H1 (cell line): ENCODE results near the gene DCXR. TPM values are rescaled to one million over a fixed set of nuclear protein-coding genes. Genes with fewer than 3 reads are reported as not detected.

ENCODE experiments used
- CTCF ChIA-PET: fragments of 300-600 bp; sonication (Branson Sonifier 250); formaldehyde crosslinking; loops from one replicate; lab custom pipeline; 2021; ENCODE audit not compliant: partially characterized antibody; lab: Charles Lee
- POLR2A ChIA-PET: fragments of 300-600 bp; sonication (Branson Sonifier 250); formaldehyde crosslinking; loops from one replicate; lab custom pipeline; 2021; ENCODE audit warnings: inconsistent platforms; ENCODE audit not compliant: partially characterized antibody; lab: Charles Lee
- DNase-seq, 2 experiments: peaks; one replicate each; pipeline versions ENCODE4 v3.0.0 to v3.0.0-alpha.2; 2010 to 2022; ENCODE audit warnings: low spot score in 2 of 2, low read depth in 1 of 2, mixed read lengths in 1 of 2
- FAIRE-seq: peaks from 2 replicates; lab custom pipeline; 2011; peaks lifted over from hg19 to GRCh38; lab: Jason Lieb, UNC
- H2AFZ ChIP-seq: 2 replicates; pipeline ENCODE4 v1.8.1; 2012; ENCODE audit warnings: low read length, inconsistent platforms
- H2AK5ac ChIP-seq: 2 replicates; pipeline ENCODE4 v1.6.1; 2013; ENCODE audit warnings: low read depth, low read length
- H2BK120ac ChIP-seq: replicated peaks from 2 replicates; pipeline ENCODE3; 2013; ENCODE audit warnings: low read depth, low read length, inconsistent platforms
- H2BK12ac ChIP-seq: 2 replicates; pipeline ENCODE4 v1.6.1; 2013; ENCODE audit warnings: low read depth, low read length
- H2BK15ac ChIP-seq: 2 replicates; pipeline ENCODE4 v1.6.1; 2013; ENCODE audit warnings: low read length
- H2BK20ac ChIP-seq: 2 replicates; pipeline ENCODE4 v1.6.1; 2013; ENCODE audit warnings: low read length
- H2BK5ac ChIP-seq: 2 replicates; pipeline ENCODE4 v1.6.1; 2013; ENCODE audit warnings: low read depth, low read length
- H3K14ac ChIP-seq: 2 replicates; pipeline ENCODE4 v1.6.1; 2013; ENCODE audit warnings: inconsistent platforms; ENCODE audit not compliant: insufficient read length
- H3K18ac ChIP-seq: 2 replicates; pipeline ENCODE4 v1.6.1; 2013; ENCODE audit warnings: low read length; ENCODE audit errors: extremely low read depth
- H3K23ac ChIP-seq: 2 replicates; pipeline ENCODE4 v1.6.1; 2013; ENCODE audit warnings: inconsistent platforms; ENCODE audit not compliant: insufficient read length
- H3K23me2 ChIP-seq: 2 replicates; pipeline ENCODE4 v1.6.1; 2013; ENCODE audit warnings: low read depth, low read length
- H3K27ac ChIP-seq: 2 replicates; pipeline ENCODE4 v1.6.1; 2011; ENCODE audit warnings: low read depth, low read length, inconsistent platforms
- H3K27me3 ChIP-seq, 4 experiments: replicated peaks in 1 of 4; 1 replicate in 1 of 4; 2 replicates in 3 of 4; pipeline versions ENCODE4 v1.6.1 to v1.8.1; 2011 to 2013; ENCODE audit warnings: low read length in 3 of 4, mild to moderate bottlenecking in 3 of 4, inconsistent platforms in 2 of 4, mixed read lengths in 2 of 4, moderate library complexity in 1 of 4; ENCODE audit not compliant: control insufficient read depth in 3 of 4, insufficient read depth in 3 of 4; ENCODE audit errors: extremely low read depth in 1 of 4
- H3K36me3 ChIP-seq, 4 experiments: 2 replicates each; pipeline versions ENCODE4 v1.6.1 to v1.8.1; 2011 to 2013; ENCODE audit warnings: mild to moderate bottlenecking in 4 of 4, low read length in 3 of 4, moderate library complexity in 2 of 4, control low read depth in 1 of 4, inconsistent platforms in 1 of 4; ENCODE audit not compliant: insufficient read depth in 4 of 4, control insufficient read depth in 2 of 4
- H3K4ac ChIP-seq: replicated peaks from 2 replicates; pipeline ENCODE3; 2013; ENCODE audit warnings: low read length, low read depth, mixed read lengths, inconsistent platforms; ENCODE audit not compliant: insufficient read length
- H3K4me1 ChIP-seq, 4 experiments: replicated peaks in 1 of 4; 1 replicate in 1 of 4; 2 replicates in 3 of 4; pipeline versions ENCODE4 v1.6.1 to v1.8.1; 2011 to 2013; ENCODE audit warnings: low read length in 3 of 4, inconsistent platforms in 2 of 4, mixed read lengths in 1 of 4; ENCODE audit not compliant: insufficient read depth in 4 of 4, control insufficient read depth in 3 of 4
- H3K4me2 ChIP-seq, 2 experiments: 2 replicates each; pipeline versions ENCODE4 v1.6.1 to v1.8.1; 2011 to 2013; ENCODE audit warnings: low read depth in 2 of 2, low read length in 2 of 2, control low read depth in 1 of 2, inconsistent platforms in 1 of 2, mild to moderate bottlenecking in 1 of 2; ENCODE audit not compliant: insufficient read depth in 1 of 2
- H3K4me3 ChIP-seq, 4 experiments: fragments of 200-600, 300-600 bp in 1 of 4; sonication (generic), shearing (Covaris generic), sonication (Bioruptor Twin) in 1 of 4; 2 replicates each; pipeline versions ENCODE4 v1.5.1 to v1.8.1; 2011 to 2016; ENCODE audit warnings: low read length in 4 of 4, low read depth in 3 of 4, control low read depth in 2 of 4, inconsistent platforms in 2 of 4, mild to moderate bottlenecking in 2 of 4, mixed read lengths in 1 of 4, moderate library complexity in 1 of 4; ENCODE audit not compliant: insufficient read depth in 2 of 4; ENCODE audit errors: extremely low read depth in 1 of 4
- H3K56ac ChIP-seq: replicated peaks from 2 replicates; pipeline ENCODE3; 2013; ENCODE audit warnings: low read depth, mild to moderate bottlenecking, mixed read lengths, low read length, inconsistent platforms; ENCODE audit not compliant: insufficient read length
- H3K79me1 ChIP-seq: 2 replicates; pipeline ENCODE4 v1.6.1; 2013; ENCODE audit warnings: low read depth, low read length, control low read depth
- H3K79me2 ChIP-seq, 2 experiments: 2 replicates each; pipeline versions ENCODE4 v1.6.1 to v1.8.1; 2012 to 2013; ENCODE audit warnings: low read length in 2 of 2, mild to moderate bottlenecking in 2 of 2, inconsistent platforms in 1 of 2; ENCODE audit not compliant: insufficient read depth in 2 of 2, control insufficient read depth in 1 of 2
- H3K9ac ChIP-seq, 4 experiments: replicated peaks in 1 of 4; 1 replicate in 1 of 4; 2 replicates in 3 of 4; pipeline versions ENCODE4 v1.6.1 to v1.8.1; 2011 to 2013; ENCODE audit warnings: low read depth in 3 of 4, low read length in 3 of 4, control low read depth in 2 of 4, mild to moderate bottlenecking in 2 of 4, moderate library complexity in 2 of 4, inconsistent platforms in 1 of 4; ENCODE audit errors: extremely low read depth in 1 of 4
- H3K9me3 ChIP-seq, 2 experiments: 2 replicates each; pipeline versions ENCODE4 v1.6.1 to v1.8.1; 2012 to 2013; ENCODE audit warnings: mild to moderate bottlenecking in 2 of 2, moderate library complexity in 2 of 2, control low read depth in 1 of 2, inconsistent platforms in 1 of 2, low read depth in 1 of 2, low read length in 1 of 2, mixed read lengths in 1 of 2; ENCODE audit not compliant: insufficient read depth in 2 of 2
- H4K20me1 ChIP-seq, 2 experiments: replicated peaks in 1 of 2; 2 replicates each; pipeline versions ENCODE3 to v1.8.1; 2011 to 2013; ENCODE audit warnings: inconsistent platforms in 2 of 2, low read length in 2 of 2, mild to moderate bottlenecking in 1 of 2; ENCODE audit not compliant: insufficient read depth in 2 of 2, control insufficient read depth in 1 of 2
- H4K5ac ChIP-seq: 2 replicates; pipeline ENCODE4 v1.6.1; 2013; ENCODE audit warnings: low read length, low read depth, mixed read lengths, inconsistent platforms; ENCODE audit not compliant: insufficient read length
- H4K8ac ChIP-seq: 2 replicates; pipeline ENCODE4 v1.8.0; 2013; ENCODE audit warnings: mild to moderate bottlenecking, moderate library complexity, low read length, inconsistent platforms; ENCODE audit not compliant: insufficient read depth; ENCODE audit errors: extremely low read depth
- H4K91ac ChIP-seq: replicated peaks from 2 replicates; pipeline ENCODE3; 2013; ENCODE audit warnings: low read length, mixed read lengths, inconsistent platforms; ENCODE audit not compliant: insufficient read length
- BRCA1 ChIP-seq: IDR thresholded peaks from 2 replicates; pipeline ENCODE4 v1.6.1; 2012; ENCODE audit warnings: low read depth, low read length, improper control_type of control experiment
- KDM4A ChIP-seq: IDR thresholded peaks from one replicate; pipeline ENCODE4 v1.7.1; 2012; ENCODE audit warnings: low read depth, mild to moderate bottlenecking, moderate library complexity, low read length, inconsistent platforms; ENCODE audit not compliant: severe bottlenecking
- NRF1 ChIP-seq: IDR thresholded peaks from 2 replicates; pipeline ENCODE4 v1.6.1; 2011; ENCODE audit warnings: mild to moderate bottlenecking, low read depth, low read length, improper control_type of control experiment
- PHF8 ChIP-seq: fragments of 200-600 bp; sonication (generic); conservative IDR thresholded peaks from 2 replicates; pipeline ENCODE4 v1.7.1; 2012; ENCODE audit warnings: low read depth, mild to moderate bottlenecking, inconsistent platforms, low read length, moderate library complexity
- SP1 ChIP-seq: IDR thresholded peaks from 2 replicates; pipeline ENCODE4 v1.6.1; 2011; ENCODE audit warnings: low read depth, low read length
- WGBS, 2 experiments: shearing (Covaris generic) in 1 of 2; methylation state at CpG; one replicate each; pipeline versions ENCODE4 v1.1.6 to v1.1.7; 2013 to 2015; ENCODE audit warnings: low lambda C conversion rate in 2 of 2, mixed read lengths in 2 of 2, inconsistent platforms in 1 of 2, low coverage in 1 of 2, missing lambda C conversion rate in 1 of 2; ENCODE audit not compliant: insufficient replicate concordance in 2 of 2, insufficient coverage in 1 of 2, insufficient read length in 1 of 2; ENCODE audit errors: extremely low coverage in 1 of 2, missing lambda C conversion rate in 1 of 2; 5-methylcytosine and 5-hydroxymethylcytosine counted together
- polyA plus RNA-seq, 7 experiments: library from polyadenylated mRNA; depleted of rRNA in 3 of 7; stranded (reverse) in 5 of 7; unstranded in 2 of 7; fragments of >200 nt in 5 of 7; fragments of 200-250 nt in 2 of 7; gene quantifications; 1 replicate in 5 of 7; 2 replicates in 1 of 7; 4 replicates in 1 of 7; pipeline versions ENCODE4 v1.2.1 to v1.2.3, GENCODE V29; 2011 to 2013; ENCODE audit warnings: missing spikeins in 2 of 7, mixed read lengths in 2 of 7
- total RNA-seq: library from RNA; stranded (reverse); fragmentation: NEBNext Ultra II Directional; extraction: Animal tissue kit (Norgen Biotek cat#: 25700); gene quantifications from 2 replicates; pipeline ENCODE4 v1.2.1, GENCODE V29; 2021
- TF ChIP-seq, protein P1 (sequence below): IDR thresholded peaks from 2 replicates; pipeline ENCODE4 v1.6.1; 2011; ENCODE audit warnings: low read length, improper control_type of control experiment

DCXR gene
- total and polyA plus RNA-seq, 2 of the 8 experiments (the other 6 are each of a cell fraction or from before 2014, with no cell fraction given): 96.3 to 212 TPM

DNA sequence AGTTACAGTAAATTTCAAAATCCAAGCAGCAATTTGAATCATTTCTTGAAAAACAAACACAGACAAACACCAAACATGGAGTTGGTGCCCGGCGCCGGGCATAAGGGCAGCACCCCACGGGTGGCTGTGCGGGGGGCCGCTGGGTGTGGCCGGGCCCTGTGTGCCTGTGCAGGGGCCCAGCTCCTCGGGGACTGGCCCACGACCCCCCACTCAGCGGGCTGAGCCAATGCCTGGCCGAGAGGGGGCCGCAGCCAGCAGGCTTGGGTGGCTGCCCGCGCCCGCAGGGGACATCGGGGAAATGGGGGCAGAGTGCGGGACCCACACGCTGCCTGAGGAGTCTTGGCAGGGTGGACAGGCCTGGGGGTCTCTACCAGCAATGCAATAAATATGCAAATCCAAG, 40.9 kb upstream of the DCXR start:
- H3K27me3 ChIP-seq: no peaks in the 10 kb centered on the region; a peak in 1 of 7 replicates
- CTCF ChIA-PET: interaction anchor here (0.6 to 1.4 kb wide), 6 partner anchors 11 to 136 kb away, joined by 3 read pairs; no protein-coding TSS in a partner anchor
- TF ChIP-seq NRF1 (no peak), PHF8 (no peak), SP1 (no peak), BRCA1 (no peak), KDM4A (no peak)
- TF ChIP-seq, protein P1, sequence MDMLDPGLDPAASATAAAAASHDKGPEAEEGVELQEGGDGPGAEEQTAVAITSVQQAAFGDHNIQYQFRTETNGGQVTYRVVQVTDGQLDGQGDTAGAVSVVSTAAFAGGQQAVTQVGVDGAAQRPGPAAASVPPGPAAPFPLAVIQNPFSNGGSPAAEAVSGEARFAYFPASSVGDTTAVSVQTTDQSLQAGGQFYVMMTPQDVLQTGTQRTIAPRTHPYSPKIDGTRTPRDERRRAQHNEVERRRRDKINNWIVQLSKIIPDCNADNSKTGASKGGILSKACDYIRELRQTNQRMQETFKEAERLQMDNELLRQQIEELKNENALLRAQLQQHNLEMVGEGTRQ: no peak
- TF ChIP-seq, all 59 proteins: peak for 0
- H2BK12ac ChIP-seq: no peak overlapping the region
- H3K36me3 ChIP-seq: peaks cover 34 to 57% (median 45%) of the 10 kb centered on the region in 4 experiments
- POLR2A ChIA-PET: interaction anchor here (0.9 to 12.5 kb wide), 10 partner anchors 11 to 48 kb away, joined by 3 to 105 read pairs (median 8); partner anchors contain the start of genes DUS1L, FASN and GPS1
- H3K14ac ChIP-seq: no peak overlapping the region
- no peak overlapping the region for H2BK120ac ChIP-seq
- H3K56ac ChIP-seq: no peak overlapping the region
- no peak overlapping the region for H3K9ac ChIP-seq
- H2AFZ ChIP-seq: no peak overlapping the region
- 93% methylated on average over 12 of the region's 18 CpGs; no CpG with 5 or more reads in 1 of the 2 experiments for WGBS, 2 experiments
- H3K4me1 ChIP-seq: no peaks in the 10 kb centered on the region
- no peak overlapping the region for H4K91ac ChIP-seq
- H3K4ac ChIP-seq: no peak overlapping the region
- no peaks in the 10 kb centered on the region for H3K79me2 ChIP-seq
- DNase-seq: no peak
- H2BK5ac ChIP-seq: no peak overlapping the region
- H3K9me3 ChIP-seq: no peaks in the 10 kb centered on the region
- no peak overlapping the region for H3K23ac ChIP-seq
- no peak overlapping the region for H2AK5ac ChIP-seq
- no peak overlapping the region for H3K18ac ChIP-seq
- H4K20me1 ChIP-seq: peaks cover 22 to 33% of the 10 kb centered on the region in 2 experiments
- H3K79me1 ChIP-seq: peaks cover 5% of the 10 kb centered on the region
- no peak overlapping the region for H3K4me2 ChIP-seq
- FAIRE-seq: no peak
- no peak overlapping the region for H3K4me3 ChIP-seq
- H2BK15ac ChIP-seq: no peak overlapping the region
- H4K5ac ChIP-seq: no peak overlapping the region
- no peak overlapping the region for H3K27ac ChIP-seq
- H4K8ac ChIP-seq: no peak overlapping the region
- H3K23me2 ChIP-seq: no peaks in the 10 kb centered on the region
- H2BK20ac ChIP-seq: no peak overlapping the region
